GM06990 (cell line): ENCODE measurements around the gene GOLGA8Q.
"Not testable (repeated sequence)": the region's sequence is repeated elsewhere in the genome, so short reads cannot be mapped to it uniquely, and the experiment has no call there.

Source experiments
- DNase-seq: peaks from one replicate; pipeline ENCODE4 v3.0.0-alpha.2; 2011; ENCODE audit not compliant: insufficient read length; ENCODE audit errors: extremely low read depth
- H3K27me3 ChIP-seq: replicated peaks from 2 replicates; pipeline ENCODE4 v1.6.0; 2011; ENCODE audit warnings: low read length; ENCODE audit not compliant: control insufficient read depth, insufficient read depth
- H3K36me3 ChIP-seq: 2 replicates; pipeline ENCODE4 v1.5.1; 2011; ENCODE audit warnings: low read length; ENCODE audit not compliant: control insufficient read depth, insufficient read depth
- H3K4me3 ChIP-seq: replicated peaks from 2 replicates; pipeline ENCODE4 v1.5.1; 2011; ENCODE audit warnings: low read depth, mild to moderate bottlenecking, control low read depth, low read length

GOLGA8Q gene

GRCh38 chr15:30551750-30552149, at the start of gene GOLGA8Q:
Gene GOLGA8Q, plus strand, starts transcription at chr15:30552050. Its CDS starts 28 bp downstream, at chr15:30552078.
- H3K36me3 ChIP-seq, H3K27me3 ChIP-seq, DNase-seq, H3K4me3 ChIP-seq: not testable (repeated sequence)

- not testable (repeated sequence) for DNase-seq, H3K27me3 ChIP-seq
These were observed 48.7 kb upstream of the GOLGA8Q start for GRCh38 chr15:30502904-30503781.

GRCh38 chr15:30504162-30504843, 47.5 kb upstream of the GOLGA8Q start:
- not testable (repeated sequence) for DNase-seq, H3K27me3 ChIP-seq, H3K4me3 ChIP-seq, H3K36me3 ChIP-seq

More at GRCh38 chr15:30502904-30503781, 48.7 kb upstream of the GOLGA8Q start:
- not testable (repeated sequence) for H3K4me3 ChIP-seq, H3K36me3 ChIP-seq

- DNase-seq, H3K36me3 ChIP-seq, H3K27me3 ChIP-seq, H3K4me3 ChIP-seq: not testable (repeated sequence)
These were observed 37.3 kb upstream of the GOLGA8Q start for GRCh38 chr15:30514545-30514944.

- H3K27me3 ChIP-seq, H3K4me3 ChIP-seq, DNase-seq, H3K36me3 ChIP-seq: not testable (repeated sequence)
These were observed 28.2 kb upstream of the GOLGA8Q start for GRCh38 chr15:30523453-30524243.

- DNase-seq, H3K4me3 ChIP-seq, H3K27me3 ChIP-seq, H3K36me3 ChIP-seq: not testable (repeated sequence)
These were observed 25.9 kb upstream of the GOLGA8Q start for GRCh38 chr15:30525912-30526311.

- not testable (repeated sequence) for H3K36me3 ChIP-seq, H3K27me3 ChIP-seq, H3K4me3 ChIP-seq, DNase-seq
These were observed 22.8 kb upstream of the GOLGA8Q start for GRCh38 chr15:30529049-30529448.

GRCh38 chr15:30566949-30567348, 15.1 kb downstream of the GOLGA8Q start:
- H3K27me3 ChIP-seq, H3K36me3 ChIP-seq, H3K4me3 ChIP-seq, DNase-seq: not testable (repeated sequence)

GRCh38 chr15:30573012-30573491, 21.2 kb downstream of the GOLGA8Q start:
- not testable (repeated sequence) for H3K27me3 ChIP-seq, DNase-seq, H3K4me3 ChIP-seq, H3K36me3 ChIP-seq

GRCh38 chr15:30579394-30579970, 27.6 kb downstream of the GOLGA8Q start:
- not testable (repeated sequence) for H3K4me3 ChIP-seq, H3K27me3 ChIP-seq, H3K36me3 ChIP-seq, DNase-seq

- not testable (repeated sequence) for DNase-seq, H3K36me3 ChIP-seq, H3K27me3 ChIP-seq, H3K4me3 ChIP-seq
These were observed 28.9 kb downstream of the GOLGA8Q start for GRCh38 chr15:30580716-30581115.

- H3K4me3 ChIP-seq, DNase-seq, H3K27me3 ChIP-seq, H3K36me3 ChIP-seq: not testable (repeated sequence)
These were observed 47.1 kb downstream of the GOLGA8Q start for GRCh38 chr15:30598953-30599352.

GRCh38 chr15:30603796-30604195, 51.9 kb downstream of the GOLGA8Q start, which contains the start of gene GOLGA8H:
Gene GOLGA8H, plus strand, starts transcription at chr15:30604028. Its CDS starts 98 bp downstream, at chr15:30604126.
- not testable (repeated sequence) for H3K27me3 ChIP-seq, H3K36me3 ChIP-seq, H3K4me3 ChIP-seq, DNase-seq
